Fibroblast of villous mesenchyme (primary cell): ENCODE results near the gene DHRS3. TPM values are rescaled to one million over a fixed set of nuclear protein-coding genes. Genes with fewer than 3 reads are reported as not detected.
"Not testable (repeated sequence)": the region's sequence is repeated elsewhere in the genome, so short reads cannot be mapped to it uniquely, and the experiment has no call there.

Experiments
- DNase-seq: peaks from one replicate; pipeline ENCODE4 v3.0.0-alpha.2; 2010; ENCODE audit warnings: low read depth
- H3K4me3 ChIP-seq: 2 replicates; pipeline ENCODE4 v1.5.1; 2011; ENCODE audit warnings: low read depth, mild to moderate bottlenecking, low read length
- total RNA-seq: library from RNA; depleted of rRNA; stranded (reverse); fragments of >200 nt; gene quantifications from 2 replicates; pipeline ENCODE4 v1.2.3, GENCODE V29; 2012
- TF ChIP-seq, protein P1 (sequence below): IDR thresholded peaks from 2 replicates; pipeline ENCODE4 v1.5.1; 2012; ENCODE audit warnings: low read depth, mild to moderate bottlenecking, low read length; ENCODE audit not compliant: insufficient read depth

DHRS3 gene
- total RNA-seq, 1 donor: 137 TPM

DNA sequence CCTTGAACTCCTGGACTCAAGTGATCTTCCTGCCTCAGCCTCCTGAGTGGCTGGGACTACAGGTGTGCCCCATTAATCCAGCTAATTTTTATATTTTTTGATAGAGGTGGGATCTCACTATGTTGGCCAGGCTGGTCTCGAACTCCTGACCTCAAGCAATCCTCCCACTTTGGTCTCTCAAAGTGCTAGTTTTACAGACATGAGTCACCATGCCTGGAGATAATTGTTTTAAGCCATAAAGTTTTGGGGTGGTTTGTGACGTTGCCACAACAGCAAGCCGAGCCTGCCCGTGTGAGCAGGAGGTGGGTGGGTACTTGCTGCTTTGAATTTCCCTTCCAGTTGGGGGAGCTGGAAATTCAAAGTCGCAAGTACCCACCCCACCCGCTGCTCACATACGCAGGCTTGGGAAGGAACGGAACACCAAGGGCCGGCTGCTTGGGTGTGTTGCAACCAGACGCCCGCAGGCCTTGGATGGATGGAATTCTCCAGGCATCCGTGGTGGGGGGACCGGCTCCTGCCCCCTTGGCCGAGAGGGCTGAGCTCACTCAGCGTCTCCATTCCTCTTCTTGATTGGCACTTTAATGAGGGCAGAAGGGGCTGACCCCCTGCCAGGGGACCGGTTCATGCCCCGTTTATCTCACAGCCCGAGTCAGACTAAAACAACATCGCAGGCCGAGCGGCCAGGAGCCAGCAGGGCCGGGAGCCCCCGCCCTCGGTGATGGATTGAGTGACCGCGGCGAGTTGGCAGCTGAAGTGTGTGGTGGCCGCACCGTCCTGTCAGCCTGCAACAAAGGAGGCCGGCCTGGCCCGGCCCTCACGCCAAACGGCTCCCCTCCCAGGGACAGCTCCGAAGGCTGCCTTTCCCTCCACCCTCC is 78.1 kb downstream of the DHRS3 start:
- DNase-seq: peak; percentile 99
- TF ChIP-seq, protein P1, sequence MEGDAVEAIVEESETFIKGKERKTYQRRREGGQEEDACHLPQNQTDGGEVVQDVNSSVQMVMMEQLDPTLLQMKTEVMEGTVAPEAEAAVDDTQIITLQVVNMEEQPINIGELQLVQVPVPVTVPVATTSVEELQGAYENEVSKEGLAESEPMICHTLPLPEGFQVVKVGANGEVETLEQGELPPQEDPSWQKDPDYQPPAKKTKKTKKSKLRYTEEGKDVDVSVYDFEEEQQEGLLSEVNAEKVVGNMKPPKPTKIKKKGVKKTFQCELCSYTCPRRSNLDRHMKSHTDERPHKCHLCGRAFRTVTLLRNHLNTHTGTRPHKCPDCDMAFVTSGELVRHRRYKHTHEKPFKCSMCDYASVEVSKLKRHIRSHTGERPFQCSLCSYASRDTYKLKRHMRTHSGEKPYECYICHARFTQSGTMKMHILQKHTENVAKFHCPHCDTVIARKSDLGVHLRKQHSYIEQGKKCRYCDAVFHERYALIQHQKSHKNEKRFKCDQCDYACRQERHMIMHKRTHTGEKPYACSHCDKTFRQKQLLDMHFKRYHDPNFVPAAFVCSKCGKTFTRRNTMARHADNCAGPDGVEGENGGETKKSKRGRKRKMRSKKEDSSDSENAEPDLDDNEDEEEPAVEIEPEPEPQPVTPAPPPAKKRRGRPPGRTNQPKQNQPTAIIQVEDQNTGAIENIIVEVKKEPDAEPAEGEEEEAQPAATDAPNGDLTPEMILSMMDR: peak; percentile 25
- no peak overlapping the region for H3K4me3 ChIP-seq

DNA sequence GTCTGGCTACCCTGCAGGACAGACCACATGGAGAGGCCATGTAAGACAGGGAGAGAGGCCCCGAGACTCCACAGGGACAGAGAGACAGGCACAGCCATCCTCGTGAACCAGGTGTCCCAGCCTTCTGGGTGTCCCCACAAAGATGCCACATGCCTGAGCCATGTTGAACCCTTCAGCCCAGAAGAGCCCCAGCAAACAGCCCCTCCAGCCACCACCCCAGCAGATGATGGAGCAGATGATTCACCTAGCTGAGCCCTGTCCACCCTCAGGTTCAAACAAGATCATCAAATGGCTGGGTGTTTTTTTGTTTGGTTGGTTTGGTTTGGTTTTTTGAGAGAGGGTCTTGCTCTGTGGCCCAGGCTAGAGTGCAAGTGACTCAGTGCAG is 78.7 kb downstream of the DHRS3 start:
- no peak overlapping the region for H3K4me3 ChIP-seq
- no peak for DNase-seq

DNA sequence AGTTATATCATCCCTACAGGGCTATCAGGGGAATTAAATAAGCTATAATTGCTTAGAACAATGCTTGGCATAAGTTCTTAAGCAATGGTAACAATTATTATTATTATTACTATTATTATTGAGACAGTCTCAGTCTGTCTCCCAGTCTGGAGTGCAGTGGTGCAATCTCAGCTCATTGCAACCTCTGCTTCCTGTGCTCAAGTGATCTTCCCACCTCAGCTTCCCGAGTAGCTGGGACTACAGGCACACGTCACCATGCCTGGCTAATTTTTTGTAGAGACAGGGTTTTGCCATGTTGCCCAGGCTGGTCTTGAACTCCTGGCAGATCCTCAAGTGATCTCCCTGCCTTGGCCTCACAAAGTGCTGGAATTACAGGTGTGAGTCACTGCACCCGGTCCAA is 79.5 kb downstream of the DHRS3 start:
- not testable (repeated sequence) for DNase-seq

More for the DNA sequence above, 78.7 kb downstream of the DHRS3 start:
- TF ChIP-seq, protein P1: no peak

DNA sequence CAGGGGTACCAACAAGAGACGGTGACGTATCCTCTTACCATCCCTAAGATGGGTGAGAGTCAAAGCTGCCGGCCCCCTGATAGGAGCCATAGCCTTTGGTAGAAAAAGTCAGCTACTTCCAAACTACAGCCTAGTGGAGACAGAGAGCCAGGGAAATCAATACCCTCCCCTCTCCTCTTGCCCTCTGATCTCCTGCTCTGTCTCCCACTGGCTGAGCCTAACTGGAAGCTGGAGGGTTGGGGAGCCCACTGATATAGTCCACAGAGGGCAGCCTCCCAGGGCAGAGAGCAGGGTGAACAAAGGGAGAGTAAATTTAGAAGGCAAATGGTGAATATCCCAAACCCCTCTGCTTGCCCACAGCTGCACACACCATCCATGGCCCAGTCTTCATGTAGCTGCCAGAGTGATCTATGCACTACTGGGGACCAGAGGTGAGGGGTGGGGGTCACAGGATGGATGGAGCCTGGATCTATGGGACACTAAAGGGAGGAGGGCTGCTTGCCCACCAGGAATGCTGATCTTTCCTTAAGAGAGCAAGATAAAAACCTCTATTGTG is 80.0 kb downstream of the DHRS3 start:
- no peak for DNase-seq
- TF ChIP-seq, protein P1: no peak

More for the DNA sequence above, 79.5 kb downstream of the DHRS3 start:
- H3K4me3 ChIP-seq: not testable (repeated sequence)

DNA sequence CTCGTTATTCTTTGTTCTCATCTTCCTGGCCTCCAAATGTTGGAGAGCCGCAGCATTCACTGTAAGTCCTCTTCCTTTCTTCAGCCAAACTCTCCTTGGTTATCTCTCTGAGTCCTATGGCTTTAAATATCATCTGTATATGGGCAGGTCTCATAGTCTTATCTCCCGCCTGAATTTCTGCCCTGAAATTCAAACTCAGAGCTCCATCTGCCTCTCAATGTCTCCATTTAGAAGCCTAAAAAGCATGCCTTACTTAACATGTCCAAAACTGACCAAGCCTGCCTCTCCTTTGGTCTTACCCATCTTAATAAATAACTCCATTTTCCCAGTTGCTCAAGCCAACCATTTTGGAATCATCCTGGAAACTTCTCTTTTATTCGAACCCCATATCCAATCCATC is 80.7 kb downstream of the DHRS3 start:
- no peak for DNase-seq

More for the DNA sequence above, 80.0 kb downstream of the DHRS3 start:
- no peak overlapping the region for H3K4me3 ChIP-seq

DNA sequence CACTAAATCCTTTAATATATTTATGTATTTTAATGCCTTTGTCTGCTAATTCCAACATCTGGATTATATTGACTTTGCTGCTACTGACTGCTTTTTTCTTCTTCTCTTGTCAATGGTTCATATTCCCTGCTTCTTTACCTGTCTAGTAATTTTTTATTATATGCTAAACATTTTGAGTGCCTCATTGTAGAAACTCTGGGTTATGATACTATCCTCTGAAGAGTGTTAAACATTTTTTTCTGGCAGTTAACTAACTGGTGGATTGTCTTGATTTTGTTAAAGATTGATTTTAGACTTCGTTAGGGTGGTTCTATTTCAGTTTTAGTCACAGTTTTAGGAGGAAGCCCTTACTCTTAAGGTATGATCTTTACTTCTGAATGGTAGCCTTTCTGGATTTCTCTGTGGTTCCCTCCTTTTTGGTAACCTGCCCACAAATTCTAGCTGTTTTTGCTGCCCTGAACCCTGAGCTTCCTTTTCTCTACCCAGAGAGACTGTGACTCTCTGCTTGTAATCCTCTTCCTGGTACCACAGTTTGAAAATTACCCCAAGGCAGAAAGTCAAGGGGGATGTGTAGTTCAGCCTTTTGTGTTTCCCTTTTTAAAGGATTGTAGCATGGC is 81.9 kb downstream of the DHRS3 start:
- H3K4me3 ChIP-seq: no peak overlapping the region
- DNase-seq: no peak
- TF ChIP-seq, protein P1: no peak

More for the DNA sequence above, 80.7 kb downstream of the DHRS3 start:
- TF ChIP-seq, protein P1: no peak
- no peak overlapping the region for H3K4me3 ChIP-seq
